Measurements from ENCODE around the gene ETFDH. TPM values are rescaled to one million over a fixed set of nuclear protein-coding genes. Genes with fewer than 3 reads are reported as not detected.
A peak's percentile ranks its signal among the peaks of the same experiment; 100 is the strongest.
"Not testable (repeated sequence)": the region's sequence is repeated elsewhere in the genome, so short reads cannot be mapped to it uniquely, and the experiment has no call there.

The ETFDH gene
- total and polyA plus RNA-seq, 9 of the 15 experiments (the other 6 are each of a cell fraction or from before 2014, with no cell fraction given): 14.6 to 33.6 (median 25.9) TPM

- peak; percentile 46 for TF ChIP-seq ZBTB8A (IDR thresholded peaks at IDR 0.05; ENCODE audit: partially characterized antibody)
- 0 out of 2 replicates have a peak, but pooled peaks have one; percentile 51 for TF ChIP-seq OTX1 (CRISPR knock-in tag; IDR thresholded peaks at IDR 0.05)
- TF ChIP-seq DPF2 (IDR thresholded peaks at IDR 0.05): 0 out of 2 replicates have a peak, but pooled peaks have one; percentile 49
- peak; percentile 63 to 82; a peak in 3 of 4 replicates for TF ChIP-seq MLLT1 (IDR thresholded peaks at IDR 0.05)
- peak in 1 of 2 experiments; percentile 85; a peak in 1 of 4 replicates for TF ChIP-seq KDM4B (IDR thresholded peaks at IDR 0.05; ENCODE audit: borderline replicate concordance in 2 of 2, low read depth in 1 of 2)
- TF ChIP-seq BCOR (IDR thresholded peaks at IDR 0.05): peak; percentile 44; the same call in 1 of the 2 replicates
- peak; percentile 51; the same call in 1 of the 2 replicates for TF ChIP-seq PHB2 (IDR thresholded peaks at IDR 0.05; ENCODE audit: low read depth)
- TF ChIP-seq TOE1 (IDR thresholded peaks at IDR 0.05; ENCODE audit: borderline replicate concordance): peak; percentile 62
- not testable (repeated sequence) for TF ChIP-seq TOE1 (CRISPR knock-in tag; IDR thresholded peaks at IDR 0.05; ENCODE audit: borderline replicate concordance, low read depth); ZBTB40 (CRISPR knock-in tag; IDR thresholded peaks at IDR 0.05)
- TF ChIP-seq SMARCA5 (IDR thresholded peaks at IDR 0.05): peak; percentile 84; the same call in 1 of the 2 replicates
- TF ChIP-seq EHMT2 (IDR thresholded peaks at IDR 0.05): peak; percentile 76
- TF ChIP-seq NKRF (IDR thresholded peaks at IDR 0.05; ENCODE audit: borderline replicate concordance): peak; percentile 31; the same call in 1 of the 2 replicates
- TF ChIP-seq RAD21 (CRISPR knock-in tag; conservative IDR thresholded peaks at IDR 0.05 in 1 of 2, IDR thresholded peaks at IDR 0.05 in 1 of 2): peak in 1 of 2 experiments; percentile 6; a peak in 1 of 4 replicates
- TF ChIP-seq ZNF316 (IDR thresholded peaks at IDR 0.05): peak; percentile 44; the same call in 1 of the 2 replicates
- peak; percentile 62 for TF ChIP-seq ZBTB40 (IDR thresholded peaks at IDR 0.05)
- peak; percentile 94; the same call in 1 of the 2 replicates for TF ChIP-seq LARP7 (IDR thresholded peaks at IDR 0.05)
- TF ChIP-seq BRD9 (IDR thresholded peaks at IDR 0.05; ENCODE audit: low read depth, partially characterized antibody): peak; percentile 60
Observed at GRCh38 chr4:158663255-158663654, 8.8 kb upstream of the ETFDH start (continued).

Data from K562 (cell line).